Neural cell (in vitro differentiated cells): ENCODE measurements around the gene CSTB. TPM values are rescaled to one million over a fixed set of nuclear protein-coding genes. Genes with fewer than 3 reads are reported as not detected.

Experiments
- H2AFZ ChIP-seq: fragments of 200-600, 300-800 bp; sonication (generic), shearing (Covaris generic); 2 replicates; pipeline ENCODE4 v1.6.0; 2014; ENCODE audit warnings: low read depth, mild to moderate bottlenecking, antibody characterized with exemption, low read length, moderate library complexity
- H3F3A ChIP-seq: fragments of 200-600 bp; shearing (Covaris generic); 2 replicates; pipeline ENCODE4 v1.6.1; 2016; ENCODE audit warnings: mild to moderate bottlenecking, moderate library complexity, mixed read lengths, antibody characterized with exemption, low read length; ENCODE audit not compliant: insufficient read depth, poor library complexity, severe bottlenecking
- H3K27ac ChIP-seq: fragments of 200-600, 300-800 bp; sonication (generic), shearing (Covaris generic); 2 replicates; pipeline ENCODE4 v1.5.1; 2014; ENCODE audit warnings: mild to moderate bottlenecking, low read length, moderate library complexity
- H3K27me3 ChIP-seq: fragments of 300-800, 200-600 bp; sonication (generic), shearing (Covaris generic); 2 replicates; pipeline ENCODE4 v1.6.0; 2014; ENCODE audit warnings: mild to moderate bottlenecking, low read depth, low read length, moderate library complexity; ENCODE audit not compliant: insufficient read depth
- H3K36me3 ChIP-seq: fragments of 300-800, 200-600 bp; sonication (generic), shearing (Covaris generic); 2 replicates; pipeline ENCODE4 v1.5.1; 2014; ENCODE audit warnings: mild to moderate bottlenecking, antibody characterized with exemption, low read length, moderate library complexity; ENCODE audit not compliant: insufficient read depth
- H3K4me2 ChIP-seq: fragments of 300-800, 200-600 bp; sonication (generic), shearing (Covaris generic); 2 replicates; pipeline ENCODE4 v1.6.0; 2014; ENCODE audit warnings: mild to moderate bottlenecking, low read length
- H3K4me3 ChIP-seq: fragments of 300-800, 200-600 bp; sonication (generic), shearing (Covaris generic); 2 replicates; pipeline ENCODE4 v1.5.1; 2014; ENCODE audit warnings: mild to moderate bottlenecking, low read length, moderate library complexity
- H3K79me2 ChIP-seq: fragments of 200-600 bp; shearing (Covaris generic); replicated peaks from 2 replicates; pipeline ENCODE4 v1.6.0; 2014; ENCODE audit warnings: mild to moderate bottlenecking, low read length, moderate library complexity; ENCODE audit not compliant: insufficient read depth
- H3K9ac ChIP-seq: fragments of 300-800, 200-600 bp; sonication (generic), shearing (Covaris generic); 2 replicates; pipeline ENCODE4 v1.6.1; 2016; ENCODE audit warnings: mild to moderate bottlenecking, low read length, mixed read lengths
- H3K9me2 ChIP-seq: fragments of 200-600 bp; shearing (Covaris generic); 2 replicates; pipeline ENCODE4 v1.6.1; 2016; ENCODE audit warnings: mild to moderate bottlenecking, low read length, mixed read lengths; ENCODE audit not compliant: insufficient read depth
- H3K9me3 ChIP-seq: fragments of 200-600, 300-800 bp; sonication (generic), shearing (Covaris generic); 2 replicates; pipeline ENCODE4 v1.6.1; 2016; ENCODE audit warnings: mild to moderate bottlenecking, mixed run types, low read length, moderate library complexity, mixed read lengths
- H4K20me1 ChIP-seq: fragments of 200-600 bp; shearing (Covaris generic); 2 replicates; pipeline ENCODE4 v1.6.1; 2016; ENCODE audit warnings: mild to moderate bottlenecking, mixed run types; ENCODE audit not compliant: insufficient read depth
- EP300 ChIP-seq: fragments of 450-650 bp; conservative IDR thresholded peaks from 2 replicates; pipeline ENCODE4 v1.6.1; 2014; ENCODE audit warnings: antibody characterized with exemption, mild to moderate bottlenecking, moderate library complexity; ENCODE audit not compliant: poor library complexity, severe bottlenecking
- EZH2 ChIP-seq: fragments of 200-600, 300-800 bp; shearing (Covaris generic), sonication (generic); IDR thresholded peaks from 2 replicates; pipeline ENCODE4 v1.6.1; 2014; ENCODE audit warnings: antibody characterized with exemption, low read length, borderline replicate concordance, mild to moderate bottlenecking; ENCODE audit not compliant: insufficient read depth, poor library complexity, severe bottlenecking
- MXI1 ChIP-seq: fragments of 450-650 bp; conservative IDR thresholded peaks from 2 replicates; pipeline ENCODE4 v1.6.1; 2014; ENCODE audit warnings: antibody characterized with exemption, mild to moderate bottlenecking; ENCODE audit not compliant: poor library complexity, severe bottlenecking
- POLR2AphosphoS5 ChIP-seq: IDR thresholded peaks from 2 replicates; pipeline ENCODE4 v1.6.1; 2012
- RAD21 ChIP-seq: fragments of 450-650 bp; conservative IDR thresholded peaks from 2 replicates; pipeline ENCODE4 v1.6.1; 2014; ENCODE audit warnings: antibody characterized with exemption, mild to moderate bottlenecking, moderate library complexity
- REST ChIP-seq: IDR thresholded peaks from 2 replicates; pipeline ENCODE4 v1.6.1; 2012; ENCODE audit warnings: borderline replicate concordance
- SMC3 ChIP-seq: fragments of 450-650 bp; conservative IDR thresholded peaks from 2 replicates; pipeline ENCODE4 v1.6.1; 2014; ENCODE audit warnings: antibody characterized with exemption, mild to moderate bottlenecking, moderate library complexity; ENCODE audit not compliant: poor library complexity
- TAF1 ChIP-seq: IDR thresholded peaks from 2 replicates; pipeline ENCODE4 v1.6.1; 2012; ENCODE audit warnings: low read depth
- polyA plus RNA-seq: library from polyadenylated mRNA; depleted of rRNA; stranded (reverse); fragments of >200 nt; gene quantifications from 2 replicates; pipeline ENCODE4 v1.2.3, GENCODE V29; 2014
- TF ChIP-seq, protein P1 (sequence below): fragments of 450-650 bp; IDR thresholded peaks from 2 replicates; pipeline ENCODE4 v1.5.1; 2014; ENCODE audit warnings: antibody characterized with exemption, mild to moderate bottlenecking, moderate library complexity; ENCODE audit not compliant: poor library complexity, severe bottlenecking

The CSTB gene
- polyA plus RNA-seq, 1 donor from 2014 or later: 9.7 TPM

- Histone ChIP-seq H3K79me2 (no peaks in the 10 kb centered on the region), H3K9me3 (no peaks in the 10 kb centered on the region), H3K9me2 (no peaks in the 10 kb centered on the region), H3K27ac (no peak overlapping the region), H3K36me3 (no peaks in the 10 kb centered on the region), H3K9ac (no peak overlapping the region), H3K4me2 (no peak overlapping the region), H3K27me3 (no peaks in the 10 kb centered on the region), H3F3A (no peaks in the 10 kb centered on the region), H4K20me1 (no peaks in the 10 kb centered on the region), H2AFZ (no peak overlapping the region), H3K4me3 (no peak overlapping the region)
- TF ChIP-seq, protein P1, sequence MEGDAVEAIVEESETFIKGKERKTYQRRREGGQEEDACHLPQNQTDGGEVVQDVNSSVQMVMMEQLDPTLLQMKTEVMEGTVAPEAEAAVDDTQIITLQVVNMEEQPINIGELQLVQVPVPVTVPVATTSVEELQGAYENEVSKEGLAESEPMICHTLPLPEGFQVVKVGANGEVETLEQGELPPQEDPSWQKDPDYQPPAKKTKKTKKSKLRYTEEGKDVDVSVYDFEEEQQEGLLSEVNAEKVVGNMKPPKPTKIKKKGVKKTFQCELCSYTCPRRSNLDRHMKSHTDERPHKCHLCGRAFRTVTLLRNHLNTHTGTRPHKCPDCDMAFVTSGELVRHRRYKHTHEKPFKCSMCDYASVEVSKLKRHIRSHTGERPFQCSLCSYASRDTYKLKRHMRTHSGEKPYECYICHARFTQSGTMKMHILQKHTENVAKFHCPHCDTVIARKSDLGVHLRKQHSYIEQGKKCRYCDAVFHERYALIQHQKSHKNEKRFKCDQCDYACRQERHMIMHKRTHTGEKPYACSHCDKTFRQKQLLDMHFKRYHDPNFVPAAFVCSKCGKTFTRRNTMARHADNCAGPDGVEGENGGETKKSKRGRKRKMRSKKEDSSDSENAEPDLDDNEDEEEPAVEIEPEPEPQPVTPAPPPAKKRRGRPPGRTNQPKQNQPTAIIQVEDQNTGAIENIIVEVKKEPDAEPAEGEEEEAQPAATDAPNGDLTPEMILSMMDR: no peak
- no peak for TF ChIP-seq REST
- no peak for TF ChIP-seq TAF1
- TF ChIP-seq EP300: no peak
- no peak for TF ChIP-seq EZH2
- no peak for TF ChIP-seq SMC3
- no peak for TF ChIP-seq MXI1
- no peak for TF ChIP-seq POLR2AphosphoS5
- no peak for TF ChIP-seq RAD21
Measured at GRCh38 chr21:43820466-43820865, 44.4 kb upstream of the CSTB start.

- Histone ChIP-seq H4K20me1 (no peaks in the 10 kb centered on the region), H3K9ac (no peak overlapping the region), H3K4me3 (no peak overlapping the region), H2AFZ (no peak overlapping the region), H3K9me3 (no peaks in the 10 kb centered on the region), H3K36me3 (no peaks in the 10 kb centered on the region), H3K4me2 (no peak overlapping the region), H3K9me2 (no peaks in the 10 kb centered on the region), H3K27me3 (no peaks in the 10 kb centered on the region), H3K79me2 (no peaks in the 10 kb centered on the region), H3F3A (no peaks in the 10 kb centered on the region), H3K27ac (no peak overlapping the region)
- no peak for TF ChIP-seq REST
- no peak for TF ChIP-seq POLR2AphosphoS5
- no peak for TF ChIP-seq RAD21
- TF ChIP-seq EP300: no peak
- TF ChIP-seq, protein P1: no peak
- no peak for TF ChIP-seq SMC3
- TF ChIP-seq TAF1: no peak
- no peak for TF ChIP-seq EZH2
- no peak for TF ChIP-seq MXI1
Measured at GRCh38 chr21:43819511-43820405, 43.6 kb upstream of the CSTB start.
